Measurements from ENCODE around the gene IGFBP7.

The IGFBP7 gene

DNA sequence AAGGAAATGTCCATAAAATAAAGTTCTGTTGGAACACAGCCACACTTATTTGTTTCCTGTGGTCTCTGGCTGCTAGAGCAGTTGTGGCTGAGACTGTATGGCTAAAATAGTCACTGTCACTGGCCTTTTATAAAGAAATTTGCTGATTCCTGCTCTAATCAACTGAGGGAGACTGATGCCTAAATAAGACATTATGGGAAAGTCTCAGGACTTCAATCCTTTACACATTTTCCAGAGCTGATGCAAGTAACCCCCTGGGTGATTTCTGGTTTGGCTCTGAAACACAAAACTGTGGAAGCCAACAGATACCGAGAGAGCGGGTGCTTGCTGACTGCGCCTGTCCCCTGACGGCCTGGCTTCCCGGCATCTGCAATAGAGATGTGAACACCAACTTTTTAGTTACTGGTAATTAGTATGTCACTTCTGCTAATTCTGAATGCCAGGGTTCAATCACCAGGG lies 67.4 kb downstream of the IGFBP7 start:
- no peak for TF ChIP-seq POLR2A (IDR thresholded peaks at IDR 0.05; ENCODE audit: low read depth, low read length)
- FAIRE-seq (no peak), DNase-seq (ENCODE audit: insufficient read length, low spot score) (no peak)

- no peak for TF ChIP-seq POLR2A (IDR thresholded peaks at IDR 0.05; ENCODE audit: low read depth, low read length)
- DNase-seq (ENCODE audit: insufficient read length, low spot score), result no peak
- FAIRE-seq, result no peak
These were observed 69.2 kb downstream of the IGFBP7 start for GRCh38 chr4:57041020-57041419.

DNA sequence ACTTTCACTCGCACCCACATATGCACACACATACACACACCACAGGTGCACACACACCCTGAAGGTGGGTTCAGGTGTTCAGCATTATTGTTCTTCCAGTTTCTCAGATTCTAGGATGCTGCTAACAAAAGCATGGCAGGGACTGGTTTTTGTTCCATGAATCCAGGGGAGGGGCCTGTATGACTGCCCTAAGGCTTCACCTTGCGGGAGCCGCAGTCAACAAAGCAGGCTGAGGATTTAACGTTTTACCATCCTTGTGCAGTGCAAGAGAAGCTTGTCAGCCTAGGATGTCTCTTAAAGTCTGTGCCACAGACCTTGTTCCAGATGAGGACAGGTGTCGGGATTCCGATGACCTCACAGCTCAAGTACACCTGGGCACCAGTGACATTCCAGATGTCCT lies 69.7 kb downstream of the IGFBP7 start:
- no peak for FAIRE-seq
- no peak for DNase-seq (ENCODE audit: insufficient read length, low spot score)
- TF ChIP-seq POLR2A (IDR thresholded peaks at IDR 0.05; ENCODE audit: low read depth, low read length), result no peak

DNA sequence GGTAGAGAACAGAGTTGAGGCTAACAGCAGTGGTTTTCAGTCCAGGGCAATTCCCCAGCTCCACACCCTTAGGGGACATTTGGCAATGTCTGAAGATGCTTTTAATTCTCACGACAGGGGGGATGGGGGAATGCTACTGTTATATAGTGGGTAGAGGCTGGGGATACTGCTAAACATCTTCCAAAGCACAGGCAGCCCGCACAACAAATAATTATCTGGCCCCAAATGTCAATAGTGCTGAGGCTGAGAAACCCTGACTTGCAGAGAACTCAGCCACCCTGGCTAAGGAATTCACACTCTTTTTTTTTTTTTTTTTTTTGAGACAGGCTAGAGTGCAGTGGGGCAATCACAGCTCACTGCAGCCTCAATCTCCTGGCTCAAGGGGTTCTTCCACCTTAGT lies 70.8 kb downstream of the IGFBP7 start:
- no peak for FAIRE-seq
- no peak for TF ChIP-seq POLR2A (IDR thresholded peaks at IDR 0.05; ENCODE audit: low read depth, low read length)
- DNase-seq (ENCODE audit: insufficient read length, low spot score), result no peak

- peak; percentile 24 for DNase-seq (ENCODE audit: insufficient read length, low spot score)
- no peak for TF ChIP-seq POLR2A (IDR thresholded peaks at IDR 0.05; ENCODE audit: low read depth, low read length)
- FAIRE-seq, result no peak
These were observed 72.1 kb downstream of the IGFBP7 start for GRCh38 chr4:57037982-57038604.

- TF ChIP-seq POLR2A (IDR thresholded peaks at IDR 0.05; ENCODE audit: low read depth, low read length), result no peak
- DNase-seq (ENCODE audit: insufficient read length, low spot score) (no peak), FAIRE-seq (no peak)
These were observed 75.7 kb downstream of the IGFBP7 start for GRCh38 chr4:57034520-57034919.

GRCh38 chr4:57023104-57023503 lies 87.1 kb downstream of the IGFBP7 start:
- peak; percentile 36 for DNase-seq (ENCODE audit: insufficient read length, low spot score)
- TF ChIP-seq POLR2A (IDR thresholded peaks at IDR 0.05; ENCODE audit: low read depth, low read length), result no peak
- FAIRE-seq, result peak; percentile 94

- no peak for TF ChIP-seq POLR2A (IDR thresholded peaks at IDR 0.05; ENCODE audit: low read depth, low read length)
- FAIRE-seq (peak; percentile 84), DNase-seq (ENCODE audit: insufficient read length, low spot score) (peak; percentile 34)
These were observed 89.6 kb downstream of the IGFBP7 start for GRCh38 chr4:57020467-57021101.

DNA sequence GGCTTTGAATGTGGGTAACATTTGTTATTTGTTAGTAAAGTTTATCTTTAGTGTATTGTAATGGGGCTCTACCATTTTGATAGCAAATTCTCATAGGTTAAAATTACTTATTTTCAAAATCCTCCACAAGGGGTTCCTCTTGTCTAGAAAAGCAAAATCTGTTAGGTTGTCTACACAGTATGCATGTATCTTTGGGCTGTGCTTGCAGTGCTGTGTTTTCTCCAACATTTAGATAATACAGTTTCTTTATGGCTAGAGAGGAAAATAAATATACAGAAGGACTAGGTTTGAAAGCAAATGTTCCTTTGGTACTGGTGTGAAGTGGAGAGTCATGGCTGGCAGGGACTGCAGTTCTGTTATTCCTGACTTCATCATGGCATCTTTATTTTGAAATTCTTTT lies 91.2 kb downstream of the IGFBP7 start:
- FAIRE-seq, result no peak
- DNase-seq (ENCODE audit: insufficient read length, low spot score), result no peak
- TF ChIP-seq POLR2A (IDR thresholded peaks at IDR 0.05; ENCODE audit: low read depth, low read length), result no peak

DNA sequence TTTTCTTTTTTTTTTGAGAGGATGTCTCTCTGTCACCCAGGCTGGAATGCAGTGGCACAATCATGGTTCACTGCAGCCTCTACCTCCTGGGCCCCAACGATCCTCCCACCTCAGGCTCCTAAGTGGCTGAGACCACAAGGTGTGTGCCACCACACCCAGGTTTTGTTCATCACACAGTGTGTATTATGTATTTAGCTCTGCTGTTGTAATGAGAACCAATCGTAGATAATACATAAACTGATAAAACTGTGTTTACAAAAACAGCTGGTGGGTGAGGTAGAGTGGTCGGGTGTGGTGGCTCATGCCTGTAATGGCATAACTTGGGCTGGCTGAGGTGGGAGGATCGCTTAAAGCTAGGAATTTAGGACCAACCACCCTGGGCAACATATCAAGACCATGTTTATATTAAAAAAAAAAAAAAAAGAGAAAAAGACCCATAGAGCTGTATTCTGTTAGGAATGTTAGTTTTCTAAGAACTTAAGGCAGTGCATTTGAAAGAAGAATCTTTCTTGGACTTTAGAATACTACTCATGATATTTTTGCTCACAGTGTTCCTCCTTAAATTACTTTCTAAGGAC lies 96.6 kb downstream of the IGFBP7 start:
- no peak for TF ChIP-seq POLR2A (IDR thresholded peaks at IDR 0.05; ENCODE audit: low read depth, low read length)
- FAIRE-seq, result no peak
- no peak for DNase-seq (ENCODE audit: insufficient read length, low spot score)

DNA sequence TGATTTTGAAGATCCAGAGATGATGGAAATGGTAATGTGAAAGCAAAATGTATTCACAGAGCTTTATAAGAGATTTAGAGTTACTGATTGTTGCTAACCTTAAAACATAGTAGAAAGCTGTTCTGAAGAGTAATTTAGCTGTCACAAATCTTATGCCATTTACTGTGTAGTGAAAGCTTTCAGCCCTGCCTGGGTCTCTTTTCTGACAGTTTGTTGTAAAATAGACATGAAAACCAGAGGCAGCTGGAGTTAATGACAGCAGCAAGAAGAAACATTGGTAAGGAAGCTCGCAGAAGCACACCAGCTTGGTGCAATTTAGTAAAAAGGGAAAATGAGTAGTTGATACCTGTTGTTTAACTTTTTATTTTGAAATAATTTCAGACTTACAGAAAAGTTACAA lies 110.4 kb downstream of the IGFBP7 start:
- no peak for FAIRE-seq
- no peak for DNase-seq (ENCODE audit: insufficient read length, low spot score)
- no peak for TF ChIP-seq POLR2A (IDR thresholded peaks at IDR 0.05; ENCODE audit: low read depth, low read length)

- TF ChIP-seq POLR2A (IDR thresholded peaks at IDR 0.05; ENCODE audit: low read depth, low read length), result no peak
- FAIRE-seq, result no peak
- DNase-seq (ENCODE audit: insufficient read length, low spot score), result no peak
These were observed 114.7 kb downstream of the IGFBP7 start for GRCh38 chr4:56995525-56995924.

- no peak for DNase-seq (ENCODE audit: insufficient read length, low spot score)
- no peak for FAIRE-seq
- TF ChIP-seq POLR2A (IDR thresholded peaks at IDR 0.05; ENCODE audit: low read depth, low read length), result no peak
These were observed 119.9 kb downstream of the IGFBP7 start for GRCh38 chr4:56990109-56990905.

DNA sequence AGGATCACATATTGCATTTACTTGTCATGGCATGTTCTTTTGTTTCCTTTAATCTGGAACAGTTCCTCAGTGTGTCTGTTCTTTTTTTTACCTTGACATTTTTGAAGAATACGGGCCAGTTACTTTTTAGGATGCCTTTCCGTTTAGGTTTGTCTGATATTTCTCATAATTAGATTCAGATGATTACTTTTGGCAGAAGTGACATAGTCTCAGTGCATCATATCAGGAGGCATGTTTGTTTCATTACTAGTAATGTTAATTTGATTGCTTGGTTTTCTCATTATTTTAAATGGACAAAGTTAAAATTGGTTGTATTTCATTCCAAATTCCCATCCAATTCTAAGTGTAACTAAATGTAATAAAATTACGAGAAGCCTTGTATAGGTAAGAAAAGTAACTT lies 123.2 kb downstream of the IGFBP7 start:
- DNase-seq (ENCODE audit: insufficient read length, low spot score) (no peak), FAIRE-seq (no peak)
- TF ChIP-seq POLR2A (IDR thresholded peaks at IDR 0.05; ENCODE audit: low read depth, low read length), result no peak

All from H54 (cell line).